Measurements from ENCODE around the gene DLGAP3. TPM values are rescaled to one million over a fixed set of nuclear protein-coding genes. Genes with fewer than 3 reads are reported as not detected.
"Not testable (repeated sequence)": the region's sequence is repeated elsewhere in the genome, so short reads cannot be mapped to it uniquely, and the experiment has no call there.

The DLGAP3 gene
- total RNA-seq, 1 donor from 2014 or later: 0.22 TPM

GRCh38 chr1:34818862-34819261, 110.6 kb downstream of the DLGAP3 start:
- intact Hi-C loops (cut with DNase I); ATAC-seq; DNase-seq (ENCODE audit: missing footprints): not testable (repeated sequence)

GRCh38 chr1:34816778-34817177, 112.7 kb downstream of the DLGAP3 start:
- ATAC-seq (no peak), DNase-seq (ENCODE audit: missing footprints) (no peak)
- intact Hi-C loops (cut with DNase I): no loop called here

GRCh38 chr1:34816332-34816731, 113.1 kb downstream of the DLGAP3 start:
- intact Hi-C loops (cut with DNase I): no loop called here
- no peak for DNase-seq (ENCODE audit: missing footprints)
- ATAC-seq: no peak

Other genes starting within 250 kb of the DLGAP3 start
- gene GJB5, start 174.6 kb downstream of the DLGAP3 start, total RNA-seq: not detected
- not detected for gene GJB4, start 169.9 kb downstream of the DLGAP3 start, total RNA-seq
- gene GJB3, start 148.4 kb downstream of the DLGAP3 start, total RNA-seq: not detected
- 23.0 TPM for gene GJA4, start 136.7 kb downstream of the DLGAP3 start, total RNA-seq
- 40.6 TPM for gene SMIM12, start 69.9 kb downstream of the DLGAP3 start, total RNA-seq
- 10.2 TPM for gene TMEM35B, start 55.7 kb upstream of the DLGAP3 start, total RNA-seq
- 11.6 TPM for gene ZMYM6, start 102.3 kb upstream of the DLGAP3 start, total RNA-seq
- gene ZMYM1, start 149.7 kb upstream of the DLGAP3 start, total RNA-seq: 4.5 TPM

Data from Right ventricle myocardium inferior (tissue), 1 donor.